WI38 (cell line): ENCODE data around the gene ARHGAP4.

Experiments
- H3K4me3 ChIP-seq: 2 replicates; pipeline ENCODE4 v1.5.1; 2011; ENCODE audit warnings: low read depth, mild to moderate bottlenecking, control low read depth, low read length
- CTCF ChIP-seq: IDR thresholded peaks from 2 replicates; pipeline ENCODE4 v1.5.1; 2012; ENCODE audit warnings: low read depth, mild to moderate bottlenecking, control low read depth, low read length

Gene ARHGAP4

GRCh38 chrX:153955228-153955732, 29.2 kb upstream of the ARHGAP4 start:
- no peak for TF ChIP-seq CTCF
- H3K4me3 ChIP-seq: no peak overlapping the region

- no peak for TF ChIP-seq CTCF
- no peak overlapping the region for H3K4me3 ChIP-seq
These were observed 28.6 kb upstream of the ARHGAP4 start for GRCh38 chrX:153954558-153955227.

GRCh38 chrX:153953892-153954557, 28.0 kb upstream of the ARHGAP4 start:
- no peak for TF ChIP-seq CTCF

GRCh38 chrX:153953342-153953830, 27.3 kb upstream of the ARHGAP4 start:
- H3K4me3 ChIP-seq: no peak overlapping the region
- TF ChIP-seq CTCF: peak; percentile 99

More at GRCh38 chrX:153953892-153954557, 28.0 kb upstream of the ARHGAP4 start:
- no peak overlapping the region for H3K4me3 ChIP-seq

- no peak overlapping the region for H3K4me3 ChIP-seq
- no peak for TF ChIP-seq CTCF
These were observed 26.4 kb upstream of the ARHGAP4 start for GRCh38 chrX:153952373-153953026.

GRCh38 chrX:153951683-153952372, 25.8 kb upstream of the ARHGAP4 start:
- no peak for TF ChIP-seq CTCF
- no peak overlapping the region for H3K4me3 ChIP-seq
